B cell (primary cell): ENCODE measurements around the gene TTLL6. TPM values are rescaled to one million over a fixed set of nuclear protein-coding genes. Genes with fewer than 3 reads are reported as not detected.

Source experiments
- ATAC-seq: fragments of 200-7000 bp; cut with Tn5 transposase; one replicate; pipeline ENCODE4 v1.10.0; 2021; ENCODE audit warnings: low read depth, mild to moderate bottlenecking, moderate number of reproducible peaks, moderate library complexity
- CTCF ChIA-PET: fragments of 350-600 bp; sonication (Branson Sonifier 250); formaldehyde crosslinking; loops from one replicate; lab custom pipeline; 2021; ENCODE audit warnings: antibody characterized with exemption, inconsistent platforms; lab: Charles Lee
- POLR2A ChIA-PET: fragments of 350-600 bp; sonication (Branson Sonifier 250); formaldehyde crosslinking; loops from one replicate; lab custom pipeline; 2021; ENCODE audit warnings: antibody characterized with exemption; lab: Charles Lee
- DNase-seq: peaks from one replicate; pipeline ENCODE4 v3.0.0; 2013
- H2AFZ ChIP-seq: 2 replicates; pipeline ENCODE4 v1.6.1; 2012; ENCODE audit warnings: mild to moderate bottlenecking, low read depth, low read length; ENCODE audit not compliant: insufficient read depth, poor library complexity, severe bottlenecking
- H3K27ac ChIP-seq, 2 donors: 1 replicate in 1 of 2; 2 replicates in 1 of 2; pipeline ENCODE4 v1.5.1; 2012 to 2013; ENCODE audit warnings: low read length in 2 of 2, mild to moderate bottlenecking in 2 of 2, moderate library complexity in 1 of 2
- H3K27me3 ChIP-seq, 4 experiments: fragments of 200-600 bp in 1 of 4; sonication (generic) in 1 of 4; replicated peaks in 1 of 4; 1 replicate in 2 of 4; 2 replicates in 2 of 4; pipeline versions ENCODE4 v1.6.1 to v1.7.0; 2013 to 2016; ENCODE audit warnings: low read length in 3 of 4, mild to moderate bottlenecking in 2 of 4, mixed read lengths in 1 of 4, moderate library complexity in 1 of 4; ENCODE audit not compliant: insufficient read depth in 4 of 4, control insufficient read depth in 3 of 4; ENCODE audit errors: control extremely low read depth in 1 of 4
- H3K36me3 ChIP-seq, 2 experiments: replicated peaks in 1 of 2; 1 replicate in 1 of 2; 2 replicates in 1 of 2; pipeline versions ENCODE4 v1.6.1 to v1.7.1; 2013; ENCODE audit warnings: low read length in 1 of 2; ENCODE audit not compliant: insufficient read depth in 2 of 2, control insufficient read depth in 1 of 2; ENCODE audit errors: control extremely low read depth in 1 of 2, extremely low read depth in 1 of 2
- H3K4me1 ChIP-seq, 2 donors: fragments of 200-600 bp in 1 of 2; sonication (generic) in 1 of 2; 1 replicate in 1 of 2; 2 replicates in 1 of 2; pipeline versions ENCODE4 v1.5.1 to v1.6.1; 2013 to 2017; ENCODE audit warnings: low read length in 2 of 2; ENCODE audit not compliant: control insufficient read depth in 2 of 2, insufficient read depth in 2 of 2
- H3K4me2 ChIP-seq: replicated peaks from 2 replicates; pipeline ENCODE3; 2012; ENCODE audit warnings: mild to moderate bottlenecking, low read depth, low read length; ENCODE audit not compliant: poor library complexity, severe bottlenecking
- H3K4me3 ChIP-seq, 5 experiments: fragments of 200-600 bp in 1 of 5; sonication (generic) in 1 of 5; 1 replicate in 3 of 5; 2 replicates in 2 of 5; pipeline versions ENCODE4 v1.5.1 to v1.7.0; 2011 to 2016; ENCODE audit warnings: low read length in 4 of 5, mild to moderate bottlenecking in 4 of 5, low read depth in 2 of 5, control low read depth in 1 of 5, moderate library complexity in 1 of 5; ENCODE audit not compliant: insufficient read depth in 1 of 5; ENCODE audit errors: control extremely low read depth in 1 of 5, extremely low read depth in 1 of 5
- H3K79me2 ChIP-seq: fragments of 200-600 bp; sonication (generic); one replicate; pipeline ENCODE4 v1.6.0; 2016; ENCODE audit warnings: low read length; ENCODE audit not compliant: control insufficient read depth, insufficient read depth
- H3K9ac ChIP-seq: fragments of 200-600 bp; sonication (generic); 2 replicates; pipeline ENCODE4 v1.6.1; 2017; ENCODE audit warnings: mild to moderate bottlenecking, low read length, moderate library complexity
- H3K9me3 ChIP-seq, 3 donors: one replicate each; pipeline versions ENCODE4 v1.6.1 to v1.7.1; 2013; ENCODE audit warnings: low read length in 2 of 3; ENCODE audit not compliant: control insufficient read depth in 2 of 3, insufficient read depth in 1 of 3; ENCODE audit errors: control extremely low read depth in 1 of 3
- H4K20me1 ChIP-seq: 2 replicates; pipeline ENCODE4 v1.6.0; 2012; ENCODE audit warnings: mild to moderate bottlenecking, low read length; ENCODE audit not compliant: insufficient read depth, control insufficient read depth, poor library complexity, severe bottlenecking
- H3K27ac Mint-ChIP-seq: one replicate; pipeline ENCODE4 v1.8.0; 2021; ENCODE audit warnings: mixed read lengths
- H3K27me3 Mint-ChIP-seq: one replicate; pipeline ENCODE4 v1.8.0; 2021; ENCODE audit warnings: mixed read lengths
- H3K4me1 Mint-ChIP-seq: one replicate; pipeline ENCODE4 v1.8.0; 2021; ENCODE audit warnings: mixed read lengths
- H3K4me3 Mint-ChIP-seq: one replicate; pipeline ENCODE4 v1.8.0; 2021; ENCODE audit warnings: mixed read lengths
- H3K9me3 Mint-ChIP-seq: one replicate; pipeline ENCODE4 v1.8.0; 2022; ENCODE audit warnings: mixed read lengths; ENCODE audit not compliant: insufficient read depth
- EZH2 ChIP-seq: IDR thresholded peaks from 2 replicates; pipeline ENCODE4 v1.6.1; 2012; ENCODE audit warnings: borderline replicate concordance, low read depth, mild to moderate bottlenecking, moderate library complexity, low read length; ENCODE audit not compliant: insufficient read depth, poor library complexity, severe bottlenecking
- WGBS: methylation state at CpG from one replicate; pipeline ENCODE4 v1.1.5; 2013; ENCODE audit warnings: missing lambda C conversion rate; ENCODE audit not compliant: insufficient coverage; 5-methylcytosine and 5-hydroxymethylcytosine counted together
- intact Hi-C: fragments of 100-400 bp; cut with micrococcal nuclease; formaldehyde crosslinking; loops from one replicate; pipeline ENCODE4 v1.10.0; 2022
- polyA plus RNA-seq: library from polyadenylated mRNA; depleted of rRNA; stranded (reverse); fragments of >200 nt; gene quantifications from 2 replicates; pipeline ENCODE4 v1.2.3, GENCODE V29; 2012
- total RNA-seq, 2 donors: library from RNA; stranded (reverse); fragments of 120-200 nt in 1 of 2; gene quantifications; 1 replicate in 1 of 2; 2 replicates in 1 of 2; pipeline versions ENCODE4 v1.2.3 to v1.2.4, GENCODE V29; 2013 to 2022
- TF ChIP-seq, protein P1 (sequence below): fragments of 200-600 bp; IDR thresholded peaks from one replicate; pipeline ENCODE4 v1.8.0; 2022; ENCODE audit warnings: antibody characterized with exemption, mild to moderate bottlenecking

Gene TTLL6
- total and polyA plus RNA-seq, 2 donors (not counting 1 experiment from before 2014, with no cell fraction given): not detected

DNA sequence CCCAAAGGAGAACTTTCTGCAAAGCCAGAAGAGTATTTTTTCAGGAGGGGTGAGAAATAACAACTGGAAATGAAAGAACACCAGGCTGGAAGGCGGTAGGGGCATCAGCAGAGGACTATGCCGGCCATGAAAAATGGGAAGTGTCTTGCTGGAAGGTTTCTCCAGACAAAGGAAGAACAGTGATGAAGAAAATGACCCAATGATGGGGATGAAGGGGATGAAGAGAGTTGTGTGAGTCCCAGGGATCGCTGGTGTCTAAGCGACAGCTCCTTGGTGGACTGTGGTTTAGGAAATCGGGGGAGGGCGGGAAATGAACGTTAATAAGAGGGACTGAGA lies 623 bp downstream of the TTLL6 start:
- no peak for ATAC-seq
- H3K4me3 ChIP-seq: peak overlapping the region in 3 of 5 experiments; percentile 48 to 67 (median 56)
- peak overlapping the region; percentile 91 for H3K4me2 ChIP-seq
- H2AFZ ChIP-seq: peak overlapping the region; percentile 68
- Mint-ChIP-seq H3K9me3 (no peaks in the 10 kb centered on the region), H3K4me3 (peak overlapping the region; percentile 88), H3K27me3 (peaks cover 39% of the 10 kb centered on the region), H3K4me1 (peaks cover 17% of the 10 kb centered on the region), H3K27ac (no peak overlapping the region)
- no peak for DNase-seq
- no peak overlapping the region for H3K27ac ChIP-seq
- H3K27me3 ChIP-seq: peaks cover 0 to 51% (median 17%) of the 10 kb centered on the region in 4 experiments
- peaks cover 14 to 17% of the 10 kb centered on the region in 2 donors for H3K4me1 ChIP-seq
- H4K20me1 ChIP-seq: no peaks in the 10 kb centered on the region
- H3K36me3 ChIP-seq: no peaks in the 10 kb centered on the region
- WGBS: 5% methylated on average over 7 of the region's 7 CpGs
- TF ChIP-seq, protein P1, sequence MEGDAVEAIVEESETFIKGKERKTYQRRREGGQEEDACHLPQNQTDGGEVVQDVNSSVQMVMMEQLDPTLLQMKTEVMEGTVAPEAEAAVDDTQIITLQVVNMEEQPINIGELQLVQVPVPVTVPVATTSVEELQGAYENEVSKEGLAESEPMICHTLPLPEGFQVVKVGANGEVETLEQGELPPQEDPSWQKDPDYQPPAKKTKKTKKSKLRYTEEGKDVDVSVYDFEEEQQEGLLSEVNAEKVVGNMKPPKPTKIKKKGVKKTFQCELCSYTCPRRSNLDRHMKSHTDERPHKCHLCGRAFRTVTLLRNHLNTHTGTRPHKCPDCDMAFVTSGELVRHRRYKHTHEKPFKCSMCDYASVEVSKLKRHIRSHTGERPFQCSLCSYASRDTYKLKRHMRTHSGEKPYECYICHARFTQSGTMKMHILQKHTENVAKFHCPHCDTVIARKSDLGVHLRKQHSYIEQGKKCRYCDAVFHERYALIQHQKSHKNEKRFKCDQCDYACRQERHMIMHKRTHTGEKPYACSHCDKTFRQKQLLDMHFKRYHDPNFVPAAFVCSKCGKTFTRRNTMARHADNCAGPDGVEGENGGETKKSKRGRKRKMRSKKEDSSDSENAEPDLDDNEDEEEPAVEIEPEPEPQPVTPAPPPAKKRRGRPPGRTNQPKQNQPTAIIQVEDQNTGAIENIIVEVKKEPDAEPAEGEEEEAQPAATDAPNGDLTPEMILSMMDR: no peak
- TF ChIP-seq EZH2: no peak
- peaks cover 0 to 3% (median 0%) of the 10 kb centered on the region in 3 donors for H3K9me3 ChIP-seq
- ChIA-PET CTCF (interaction anchor here (0.7 to 18.4 kb wide), 11 partner anchors 7 to 447 kb away, joined by 3 to 730 read pairs (median 4); partner anchors contain the start of gene CALCOCO2), POLR2A (no interaction called here)
- intact Hi-C loops: no loop called here
- H3K9ac ChIP-seq: peak overlapping the region; percentile 66
- no peaks in the 10 kb centered on the region for H3K79me2 ChIP-seq

DNA sequence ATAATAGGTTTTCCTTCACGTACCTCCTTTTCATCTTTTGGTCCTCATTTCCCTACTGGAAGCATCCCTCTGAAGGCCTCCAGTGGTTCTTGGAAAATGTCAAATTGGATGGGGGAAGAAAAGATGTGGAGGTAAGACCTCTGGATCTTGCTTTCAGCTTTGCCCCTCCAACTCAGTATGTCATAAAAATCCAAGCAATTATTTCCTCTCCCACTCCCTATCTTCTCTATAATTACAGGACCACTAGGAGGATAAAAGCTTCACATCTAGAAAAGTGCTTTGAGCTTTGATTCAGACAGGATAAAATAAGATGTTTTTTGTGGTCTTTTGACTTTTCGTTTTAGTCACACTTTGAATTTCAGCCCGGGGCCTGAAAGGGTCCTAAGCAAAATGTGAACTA lies 1.7 kb downstream of the TTLL6 start:
- intact Hi-C loops: loop anchor here (1.0 to 2.0 kb wide), 2 partner anchors 16 to 217 kb away; partner anchors contain the start of gene CALCOCO2
- H3K4me3 ChIP-seq: no peak overlapping the region
- peaks cover 0 to 48% (median 17%) of the 10 kb centered on the region in 4 experiments for H3K27me3 ChIP-seq
- Mint-ChIP-seq H3K27ac (no peak overlapping the region), H3K27me3 (peaks cover 39% of the 10 kb centered on the region), H3K4me3 (peak overlapping the region; percentile 57), H3K9me3 (no peaks in the 10 kb centered on the region), H3K4me1 (peaks cover 17% of the 10 kb centered on the region)
- H4K20me1 ChIP-seq: no peaks in the 10 kb centered on the region
- TF ChIP-seq, protein P1: no peak
- no peak for TF ChIP-seq EZH2
- H3K27ac ChIP-seq: no peak overlapping the region
- CTCF ChIA-PET: interaction anchor here (1.0 to 18.4 kb wide), 10 partner anchors 9 to 218 kb away, joined by 3 to 730 read pairs (median 18); partner anchors contain the start of gene CALCOCO2
- ATAC-seq (no peak), DNase-seq (no peak)
- POLR2A ChIA-PET: no interaction called here
- peaks cover 0 to 3% (median 0%) of the 10 kb centered on the region in 3 donors for H3K9me3 ChIP-seq
- H3K4me2 ChIP-seq: no peak overlapping the region
- no peak overlapping the region for H2AFZ ChIP-seq
- no peaks in the 10 kb centered on the region for H3K36me3 ChIP-seq
- peaks cover 14 to 17% of the 10 kb centered on the region in 2 donors for H3K4me1 ChIP-seq
- no peak overlapping the region for H3K9ac ChIP-seq
- H3K79me2 ChIP-seq: no peaks in the 10 kb centered on the region
- 50% methylated on average over 2 of the region's 3 CpGs for WGBS
